Thoracic aorta (tissue), 2 donors: Measurements from ENCODE around the gene GTF2H2C. TPM values are rescaled to one million over a fixed set of nuclear protein-coding genes. Genes with fewer than 3 reads are reported as not detected.
"Not testable (repeated sequence)": the region's sequence is repeated elsewhere in the genome, so short reads cannot be mapped to it uniquely, and the experiment has no call there.

ENCODE experiments used
- ATAC-seq: fragments of 150-250 bp; one replicate; pipeline ENCODE4 v1.8.0; 2017; ENCODE audit warnings: low read depth; ENCODE audit not compliant: insufficient number of reproducible peaks, low FRiP score
- DNase-seq: peaks from one replicate; pipeline ENCODE4 v3.0.0-alpha.2; 2020; ENCODE audit warnings: low spot score
- H3K27ac ChIP-seq, 2 donors: fragments of 200-600 bp; sonication (generic); 1 replicate in 1 of 2; 2 replicates in 1 of 2; pipeline ENCODE4 v1.5.1; 2016; ENCODE audit warnings: mild to moderate bottlenecking in 2 of 2, moderate library complexity in 2 of 2
- H3K27me3 ChIP-seq: fragments of 200-600 bp; sonication (generic); replicated peaks from 2 replicates; pipeline ENCODE4 v1.6.0; 2016; ENCODE audit warnings: mild to moderate bottlenecking; ENCODE audit not compliant: insufficient read depth
- H3K36me3 ChIP-seq: fragments of 200-600 bp; sonication (generic); one replicate; pipeline ENCODE4 v1.5.1; 2016
- H3K4me1 ChIP-seq, 2 donors: fragments of 200-600 bp; sonication (generic); 1 replicate in 1 of 2; 2 replicates in 1 of 2; pipeline versions ENCODE4 v1.5.1 to v1.6.0; 2016; ENCODE audit warnings: low read depth in 2 of 2, mild to moderate bottlenecking in 1 of 2; ENCODE audit not compliant: control insufficient read depth in 1 of 2
- H3K4me3 ChIP-seq: fragments of 200-600 bp; sonication (generic); 2 replicates; pipeline ENCODE4 v1.5.1; 2016; ENCODE audit warnings: mild to moderate bottlenecking
- H3K9me3 ChIP-seq: fragments of 200-600 bp; sonication (generic); 2 replicates; pipeline ENCODE4 v1.5.1; 2016
- total RNA-seq, 2 donors: library from RNA; depleted of rRNA; stranded (reverse); fragments of >200 nt; gene quantifications; one replicate each; pipeline versions ENCODE4 v1.1.0 to v1.2.3, GENCODE V29; 2016
- TF ChIP-seq, protein P1 (sequence below): fragments of 200-600 bp; sonication (generic); IDR thresholded peaks from one replicate; pipeline ENCODE4 v1.5.1; 2019; ENCODE audit warnings: antibody characterized with exemption

GTF2H2C gene
- 10 to 100 TPM in 1 of 2 donors, 1 to 10 TPM in 1; 9.3 to 24.4 TPM for total RNA-seq

DNA sequence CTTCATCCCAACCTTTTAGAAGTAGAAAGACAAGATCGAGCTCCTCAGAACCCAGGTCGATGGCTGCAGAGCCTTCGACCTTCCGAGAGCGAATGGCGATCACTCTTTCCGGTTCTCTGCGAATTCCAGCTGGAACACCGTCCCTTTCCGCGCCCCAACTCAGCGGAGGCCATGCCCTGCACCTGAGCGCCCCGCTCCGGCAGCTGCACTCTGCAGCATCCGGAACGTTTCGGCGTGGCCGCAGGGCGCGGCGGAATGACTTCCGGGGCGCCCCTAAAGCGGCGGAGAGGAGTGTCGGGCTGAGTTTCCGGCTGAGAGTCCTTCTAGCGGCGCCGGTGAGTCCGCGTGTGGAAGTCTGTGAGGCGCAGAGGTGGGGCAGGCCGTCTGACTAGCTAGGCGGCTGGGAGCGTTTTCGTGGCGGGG, at the start of gene GTF2H2C:
GTF2H2C (plus strand) TSS at position 284 of the 423 bp plus-strand sequence. CDS start 4,942 bp downstream, outside the sequence.
- not testable (repeated sequence) for H3K4me1 ChIP-seq, DNase-seq, H3K36me3 ChIP-seq, H3K27me3 ChIP-seq, H3K9me3 ChIP-seq
- Histone ChIP-seq H3K4me3 (peak within 1 kb of the TSS; percentile 68), H3K27ac (peak within 1 kb of the TSS in 1 of 2 donors; percentile 15)
- TF ChIP-seq, protein P1, sequence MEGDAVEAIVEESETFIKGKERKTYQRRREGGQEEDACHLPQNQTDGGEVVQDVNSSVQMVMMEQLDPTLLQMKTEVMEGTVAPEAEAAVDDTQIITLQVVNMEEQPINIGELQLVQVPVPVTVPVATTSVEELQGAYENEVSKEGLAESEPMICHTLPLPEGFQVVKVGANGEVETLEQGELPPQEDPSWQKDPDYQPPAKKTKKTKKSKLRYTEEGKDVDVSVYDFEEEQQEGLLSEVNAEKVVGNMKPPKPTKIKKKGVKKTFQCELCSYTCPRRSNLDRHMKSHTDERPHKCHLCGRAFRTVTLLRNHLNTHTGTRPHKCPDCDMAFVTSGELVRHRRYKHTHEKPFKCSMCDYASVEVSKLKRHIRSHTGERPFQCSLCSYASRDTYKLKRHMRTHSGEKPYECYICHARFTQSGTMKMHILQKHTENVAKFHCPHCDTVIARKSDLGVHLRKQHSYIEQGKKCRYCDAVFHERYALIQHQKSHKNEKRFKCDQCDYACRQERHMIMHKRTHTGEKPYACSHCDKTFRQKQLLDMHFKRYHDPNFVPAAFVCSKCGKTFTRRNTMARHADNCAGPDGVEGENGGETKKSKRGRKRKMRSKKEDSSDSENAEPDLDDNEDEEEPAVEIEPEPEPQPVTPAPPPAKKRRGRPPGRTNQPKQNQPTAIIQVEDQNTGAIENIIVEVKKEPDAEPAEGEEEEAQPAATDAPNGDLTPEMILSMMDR, result peak; percentile 21
- peak; percentile 61 for ATAC-seq

DNA sequence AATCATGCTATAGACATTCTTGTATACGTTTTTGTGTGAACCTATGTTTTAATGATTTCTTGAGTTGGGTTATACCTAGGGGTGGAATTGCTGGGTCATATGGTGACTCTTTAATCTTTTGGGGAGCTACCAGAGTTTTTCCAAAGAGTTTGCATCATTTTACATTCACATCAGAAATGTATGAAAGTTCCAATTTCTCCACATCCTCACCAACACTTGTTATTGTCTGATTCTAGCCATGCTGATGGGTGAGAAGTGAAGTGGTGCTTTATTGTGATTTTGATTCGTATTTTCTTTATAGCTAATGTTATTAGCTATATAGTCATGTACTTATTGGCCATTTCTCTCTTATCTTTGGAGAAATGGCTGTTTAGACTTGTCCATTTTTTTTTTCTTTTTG, 49.3 kb upstream of the GTF2H2C start:
- TF ChIP-seq, protein P1, result no peak
- Histone ChIP-seq H3K9me3 (no peaks in the 10 kb centered on the region), H3K36me3 (no peaks in the 10 kb centered on the region), H3K4me1 (no peaks in the 10 kb centered on the region), H3K4me3 (no peak overlapping the region), H3K27ac (no peak overlapping the region), H3K27me3 (no peaks in the 10 kb centered on the region)
- ATAC-seq (no peak), DNase-seq (no peak)

DNA sequence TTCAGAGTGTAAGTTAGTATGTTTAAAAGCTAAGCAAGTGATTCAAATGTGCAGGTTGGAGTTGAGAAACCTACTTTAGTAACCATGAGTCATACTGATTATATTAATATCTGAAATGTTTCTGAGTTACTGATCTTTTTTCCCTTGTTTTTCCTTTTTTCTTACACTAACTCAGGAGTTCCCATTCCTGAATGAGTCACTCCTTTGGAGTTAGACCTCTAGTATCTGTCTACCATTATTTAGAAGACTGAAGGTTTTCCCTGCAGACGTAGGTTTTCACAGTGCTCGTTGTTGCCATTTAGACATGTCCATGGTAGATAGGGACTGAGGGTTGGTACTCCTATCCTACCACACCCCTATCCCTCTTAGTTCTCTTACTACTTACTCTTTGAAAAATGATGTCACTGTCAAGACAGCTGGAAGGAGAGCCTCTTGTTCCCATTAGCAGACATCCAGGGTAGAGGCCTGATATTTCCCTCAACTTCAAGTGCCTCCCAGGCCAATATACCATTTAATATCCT, 47.2 kb upstream of the GTF2H2C start:
- Histone ChIP-seq H3K27ac (no peak overlapping the region), H3K4me3 (no peak overlapping the region), H3K36me3 (no peaks in the 10 kb centered on the region), H3K27me3 (no peaks in the 10 kb centered on the region), H3K9me3 (no peaks in the 10 kb centered on the region), H3K4me1 (peaks cover 0 to 5% of the 10 kb centered on the region in 2 donors)
- no peak for ATAC-seq
- no peak for DNase-seq
- TF ChIP-seq, protein P1, result no peak

DNA sequence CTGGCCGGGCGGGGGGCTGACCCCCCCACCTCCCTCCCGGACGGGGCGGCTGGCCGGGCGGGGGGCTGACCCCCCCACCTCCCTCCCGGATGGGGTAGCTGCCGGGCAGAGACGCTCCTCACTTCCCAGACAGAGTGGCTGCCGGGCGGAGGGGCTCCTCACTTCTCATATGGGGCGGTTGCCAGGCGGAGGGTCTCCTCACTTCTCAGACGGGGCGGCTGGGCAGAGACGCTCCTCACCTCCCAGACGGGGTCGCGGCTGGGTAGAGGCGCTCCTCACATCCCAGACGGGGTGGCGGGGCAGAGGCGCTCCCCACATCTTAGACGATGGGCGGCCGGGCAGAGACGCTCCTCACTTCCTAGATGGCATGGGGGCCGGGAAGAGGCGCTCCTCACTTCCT, 44.4 kb upstream of the GTF2H2C start:
- not testable (repeated sequence) for H3K9me3 ChIP-seq, H3K4me3 ChIP-seq, H3K36me3 ChIP-seq, H3K4me1 ChIP-seq, ATAC-seq, H3K27me3 ChIP-seq, DNase-seq, H3K27ac ChIP-seq

DNA sequence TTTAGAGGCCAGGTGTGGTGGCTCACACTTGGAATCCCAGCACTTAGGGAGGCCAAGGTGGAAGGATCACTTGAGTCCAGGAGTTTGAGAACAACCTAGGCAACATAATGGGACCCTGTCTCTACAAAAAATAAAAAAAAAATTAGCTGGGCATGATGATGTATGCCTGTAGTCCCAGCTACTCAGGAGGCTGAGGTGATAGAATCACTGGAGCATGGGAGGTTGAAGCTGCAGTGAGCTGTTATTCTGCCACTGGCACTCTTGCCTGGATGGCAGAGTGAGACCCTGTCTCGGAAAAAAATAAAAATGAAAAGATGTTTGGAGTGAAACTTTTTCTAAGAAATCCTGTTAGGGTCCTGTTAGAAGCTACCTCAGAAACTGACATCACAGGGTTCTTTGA, 43.2 kb upstream of the GTF2H2C start:
- Histone ChIP-seq H3K27me3 (no peaks in the 10 kb centered on the region), H3K9me3 (no peaks in the 10 kb centered on the region), H3K27ac (no peak overlapping the region), H3K4me3 (no peak overlapping the region), H3K36me3 (no peaks in the 10 kb centered on the region), H3K4me1 (peaks cover 0 to 7% of the 10 kb centered on the region in 2 donors)
- ATAC-seq (no peak), DNase-seq (no peak)
- TF ChIP-seq, protein P1, result no peak

DNA sequence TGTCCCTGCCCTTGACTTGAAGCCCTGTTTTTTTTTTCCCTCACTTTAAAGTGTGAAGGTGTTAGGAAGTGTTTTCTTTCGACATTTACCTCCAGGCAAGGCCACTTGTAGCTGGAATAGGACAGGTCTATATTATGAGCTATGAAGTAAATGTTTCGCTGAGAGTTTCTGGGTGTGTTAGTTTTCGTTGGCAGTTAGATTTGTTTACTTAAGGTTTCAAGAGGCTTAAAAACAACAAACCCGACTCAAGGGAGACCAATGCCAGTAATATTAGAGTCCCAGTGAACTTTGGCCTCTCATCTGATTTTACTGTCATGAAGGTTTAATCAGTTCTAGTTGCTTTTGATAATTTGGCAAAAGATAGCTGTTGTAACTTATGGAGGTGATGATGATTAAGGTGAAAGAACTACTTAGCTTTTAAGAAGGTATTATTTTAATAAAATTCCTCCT, 42.2 kb upstream of the GTF2H2C start:
- Histone ChIP-seq H3K36me3 (no peaks in the 10 kb centered on the region), H3K27me3 (no peaks in the 10 kb centered on the region), H3K4me1 (peaks cover 0 to 7% of the 10 kb centered on the region in 2 donors), H3K9me3 (no peaks in the 10 kb centered on the region), H3K27ac (no peak overlapping the region), H3K4me3 (no peak overlapping the region)
- no peak for ATAC-seq
- DNase-seq, result no peak
- TF ChIP-seq, protein P1, result no peak
